ENCODE data around the gene TMEM129. TPM values are rescaled to one million over a fixed set of nuclear protein-coding genes. Genes with fewer than 3 reads are reported as not detected.
A peak's percentile ranks its signal among the peaks of the same experiment; 100 is the strongest.

Gene TMEM129
- total and polyA plus RNA-seq, 2 experiments from 2014 or later, result 16.4 to 64.4 TPM

GRCh38 chr4:1714303-1715001 lies 6.7 kb downstream of the TMEM129 start:
- Histone ChIP-seq H3K36me3 (ENCODE audit: insufficient read depth) (no peaks in the 10 kb centered on the region), H4K20me1 (replicated peaks; ENCODE audit: insufficient read depth) (peaks cover 22% of the 10 kb centered on the region), H3K4me2 (no peak overlapping the region), H2AFZ (no peak overlapping the region), H3K4me1 (ENCODE audit: insufficient read depth) (peaks cover 11% of the 10 kb centered on the region; the same call in 1 of the 2 replicates), H3K27me3 (ENCODE audit: insufficient read depth) (no peaks in the 10 kb centered on the region), H3F3A (replicated peaks; ENCODE audit: low read depth) (peaks cover 14% of the 10 kb centered on the region), H3K27ac (ENCODE audit: low read depth) (no peak overlapping the region), H3K4me3 (no peak overlapping the region), H3K9me2 (ENCODE audit: insufficient read depth) (no peaks in the 10 kb centered on the region), H3K79me2 (replicated peaks; ENCODE audit: insufficient read depth) (peaks cover 40% of the 10 kb centered on the region)
- Mint-ChIP-seq H3K4me1 (peaks cover 26% of the 10 kb centered on the region), H3K9me3 (no peaks in the 10 kb centered on the region), H3K27me3 (ENCODE audit: insufficient read depth, low read depth, poor library complexity) (peaks cover 22% of the 10 kb centered on the region), H3K27ac (no peak overlapping the region), H3K36me3 (ENCODE audit: low read depth) (peaks cover 26% of the 10 kb centered on the region), H3K4me3 (peak overlapping the region; percentile 92)
- TF ChIP-seq CTCF (conservative IDR thresholded peaks at IDR 0.05; ENCODE audit: low read depth in 2 of 2) (peak in 1 of 2 experiments; percentile 21; a peak in 1 of 4 replicates), ZNF462 (CRISPR knock-in tag; IDR thresholded peaks at IDR 0.05) (no peak)
- ATAC-seq, result peak; percentile 3; the same call in 2 of the 3 replicates
- DNase-seq (ENCODE audit: low spot score), result peak; percentile 80

Data from GM23338 (cell line).